K562 (cell line): Measurements from ENCODE around the gene SLC38A7. TPM values are rescaled to one million over a fixed set of nuclear protein-coding genes. Genes with fewer than 3 reads are reported as not detected.

Experiments used
- ATAC-seq: fragments of 200-7000 bp; cut with Tn5 transposase; 3 replicates; pipeline ENCODE4 v1.9.1; 2020; ENCODE audit warnings: moderate library complexity
- BruUV-seq: library from RNA; stranded (reverse); fragments of 400-500 nt; replicated peaks from 2 replicates; lab custom pipeline; 2021; lab: Mats Ljungman, UMichigan
- CTCF ChIA-PET: fragments of 300-600 bp; formaldehyde crosslinking; extraction: SDS; loops from one replicate; lab custom pipeline; 2021; ENCODE audit warnings: low intra/inter-chr PET ratio; lab: Yijun Ruan, JAX
- POLR2A ChIA-PET: fragments of 300-600, 350-650 bp; sonication (Branson Sonifier 250); formaldehyde crosslinking; extraction: SDS; loops from one replicate; lab custom pipeline; 2021; ENCODE audit warnings: antibody characterized with exemption, inconsistent platforms; lab: Yijun Ruan, JAX
- DNase-seq, 4 experiments: peaks; one replicate each; pipeline versions ENCODE4 v3.0.0 to v3.0.0-alpha.2; 2011 to 2018; ENCODE audit warnings: low spot score in 3 of 4, mixed read lengths in 3 of 4; ENCODE audit errors: extremely low read depth in 1 of 4
- FAIRE-seq: peaks from 2 replicates; lab custom pipeline; 2011; peaks lifted over from hg19 to GRCh38; lab: Jason Lieb, UNC
- H2AFZ ChIP-seq: 2 replicates; pipeline ENCODE4 v1.6.0; 2011; ENCODE audit warnings: low read depth, low read length, control low read depth, inconsistent platforms
- H3K27ac ChIP-seq: fragments of 200-600 bp; 3 replicates; pipeline ENCODE4 v1.8.0; 2011; ENCODE audit warnings: low read depth, mild to moderate bottlenecking, control low read depth, inconsistent platforms, low read length, moderate library complexity, mixed read lengths; ENCODE audit errors: extremely low read depth
- H3K27me3 ChIP-seq, 2 experiments: fragments of 300-600 bp in 1 of 2; 2 replicates in 1 of 2; 3 replicates in 1 of 2; pipeline versions ENCODE4 v1.6.0 to v1.8.0; 2011; ENCODE audit warnings: inconsistent platforms in 2 of 2, low read length in 2 of 2, mild to moderate bottlenecking in 1 of 2, mixed read lengths in 1 of 2, moderate library complexity in 1 of 2; ENCODE audit not compliant: control insufficient read depth in 2 of 2, insufficient read depth in 2 of 2
- H3K36me3 ChIP-seq: fragments of 300-600 bp; 3 replicates; pipeline ENCODE4 v1.8.0; 2011; ENCODE audit warnings: mild to moderate bottlenecking, low read length, inconsistent platforms; ENCODE audit not compliant: control insufficient read depth, insufficient read depth
- H3K4me1 ChIP-seq, 2 experiments: fragments of 200-600 bp in 1 of 2; replicated peaks in 1 of 2; 2 replicates in 1 of 2; 3 replicates in 1 of 2; pipeline versions ENCODE4 v1.5.1 to v1.8.0; 2011; ENCODE audit warnings: inconsistent platforms in 2 of 2, low read length in 2 of 2, mild to moderate bottlenecking in 1 of 2, mixed read lengths in 1 of 2, moderate library complexity in 1 of 2; ENCODE audit not compliant: control insufficient read depth in 2 of 2, insufficient read depth in 2 of 2
- H3K4me2 ChIP-seq: 2 replicates; pipeline ENCODE4 v1.6.1; 2011; ENCODE audit warnings: low read length, control low read depth, inconsistent platforms, mixed read lengths; ENCODE audit not compliant: insufficient read depth
- H3K4me3 ChIP-seq: fragments of 200-600 bp; sonication (generic), shearing (Covaris generic); 2 replicates; pipeline ENCODE4 v1.5.1; 2016; ENCODE audit warnings: control low read depth, inconsistent platforms
- H3K79me2 ChIP-seq: fragments of 200-600 bp; 3 replicates; pipeline ENCODE4 v1.8.0; 2011; ENCODE audit warnings: low read length, inconsistent platforms; ENCODE audit not compliant: control insufficient read depth, insufficient read depth
- H3K9ac ChIP-seq, 2 experiments: 2 replicates each; pipeline versions ENCODE4 v1.6.0 to v1.6.1; 2011; ENCODE audit warnings: low read depth in 2 of 2, low read length in 2 of 2, control low read depth in 1 of 2, inconsistent platforms in 1 of 2, mild to moderate bottlenecking in 1 of 2, mixed read lengths in 1 of 2; ENCODE audit not compliant: insufficient read depth in 1 of 2
- H3K9me1 ChIP-seq: one replicate; pipeline ENCODE4 v1.6.0; 2011; ENCODE audit warnings: inconsistent platforms, mild to moderate bottlenecking, low read length, moderate library complexity; ENCODE audit not compliant: control insufficient read depth, insufficient read depth
- H3K9me3 ChIP-seq: replicated peaks from 2 replicates; pipeline ENCODE4 v1.5.1; 2011; ENCODE audit warnings: low read depth, low read length, inconsistent platforms; ENCODE audit not compliant: control insufficient read depth, insufficient read depth
- H4K20me1 ChIP-seq: replicated peaks from 2 replicates; pipeline ENCODE4 v1.6.1; 2011; ENCODE audit warnings: low read length, inconsistent platforms, mixed read lengths; ENCODE audit not compliant: control insufficient read depth, insufficient read depth
- CHD1 ChIP-seq: fragments of 200-600 bp; sonication (generic); IDR thresholded peaks from one replicate; pipeline ENCODE4 v1.6.1; 2012; ENCODE audit warnings: mild to moderate bottlenecking, moderate library complexity, low read length, inconsistent platforms
- CUX1 ChIP-seq: fragments of 200-800 bp; sonication (Bioruptor generic); IDR thresholded peaks from 2 replicates; pipeline ENCODE4 v1.6.1; 2016; ENCODE audit warnings: missing genetic modification characterization, missing compliant biosample characterization
- DDX20 ChIP-seq: fragments of 450-650 bp; IDR thresholded peaks from 2 replicates; pipeline ENCODE4 v1.6.1; 2016; ENCODE audit warnings: missing genetic modification characterization, low read depth, mild to moderate bottlenecking, missing compliant biosample characterization, moderate library complexity
- FOXJ2 ChIP-seq: fragments of 200-800 bp; sonication (Bioruptor generic); IDR thresholded peaks from 2 replicates; pipeline ENCODE4 v1.6.1; 2016; ENCODE audit warnings: missing genetic modification characterization, missing compliant biosample characterization
- HMG20B ChIP-seq: fragments of 250-450 bp; sonication (Bioruptor Pico); IDR thresholded peaks from 2 replicates; pipeline ENCODE4 v1.5.0; 2021; ENCODE audit warnings: mild to moderate bottlenecking
- NR2C2 ChIP-seq, 2 experiments: fragments of 200-800 bp in 1 of 2; sonication (Bioruptor generic) in 1 of 2; sonication (generic) in 1 of 2; formaldehyde crosslinking in 1 of 2; IDR thresholded peaks; 2 replicates each; pipeline versions ENCODE4 v1.6.1 to v1.8.0; 2016 to 2022; ENCODE audit warnings: mild to moderate bottlenecking in 1 of 2, missing compliant biosample characterization in 1 of 2, missing genetic modification characterization in 1 of 2, missing genetic modification reagents in 1 of 2
- SNRNP70 ChIP-seq: fragments of 200-400 bp; formaldehyde crosslinking; optimal IDR thresholded peaks from 2 replicates; pipeline ENCODE3; 2017; ENCODE audit warnings: low read depth, low read length
- TFE3 ChIP-seq: fragments of 450-650 bp; formaldehyde crosslinking; IDR thresholded peaks from 2 replicates; pipeline ENCODE4 v1.4.0; 2020; ENCODE audit warnings: mild to moderate bottlenecking, mixed read lengths
- TRIM24 ChIP-seq, 2 experiments: fragments of 450-650 bp; IDR thresholded peaks; 2 replicates each; pipeline ENCODE4 v1.6.1; 2016
- TSC22D4 ChIP-seq: fragments of 450-650 bp; IDR thresholded peaks from 2 replicates; pipeline ENCODE4 v1.6.1; 2016; ENCODE audit warnings: missing genetic modification characterization, missing biosample characterization, control low read depth
- ZBTB26 ChIP-seq: fragments of 450-650 bp; formaldehyde crosslinking; IDR thresholded peaks from 2 replicates; pipeline ENCODE4 v1.4.0; 2022; ENCODE audit warnings: missing genetic modification characterization
- WGBS: fragments of 100-300 bp; shearing (Covaris generic); methylation state at CpG from one replicate; pipeline ENCODE4 v1.1.6; 2016; ENCODE audit warnings: low coverage, mixed read lengths; ENCODE audit not compliant: insufficient coverage; ENCODE audit errors: missing lambda C conversion rate; 5-methylcytosine and 5-hydroxymethylcytosine counted together
- in situ Hi-C: fragments of 300-500 bp; cut with MboI; formaldehyde crosslinking; loops from 4 replicates; pipeline ENCODE4 v1.15.0; 2018; ENCODE audit warnings: inconsistent platforms, mixed read lengths
- intact Hi-C: fragments of 100-400 bp; cut with micrococcal nuclease; formaldehyde crosslinking; loops from 2 replicates; pipeline ENCODE4 v1.14.2; 2022
- polyA plus RNA-seq, 8 experiments: library from polyadenylated mRNA; depleted of rRNA in 4 of 8; stranded (reverse) in 5 of 8; unstranded in 3 of 8; fragments of >200 nt; fragmentation: Nextera tagmentation in 2 of 8; fragmentation: Illumina TruSeq in 1 of 8; extraction: Ambion mirVana in 2 of 8; extraction: Trizol in 1 of 8; gene quantifications; 2 replicates each; pipeline versions ENCODE4 v1.2.1 to v1.2.3, GENCODE V29; 2011 to 2014; ENCODE audit warnings: inconsistent platforms in 1 of 8, missing spikeins in 1 of 8
- total RNA-seq, 7 experiments: library from RNA; depleted of rRNA in 6 of 7; stranded (reverse); fragments of >200 nt in 6 of 7; fragmentation: Illumina TruSeq in 2 of 7; extraction: Trizol in 2 of 7; gene quantifications; 2 replicates each; pipeline versions ENCODE4 v1.2.1 to v1.2.3, GENCODE V29; 2011 to 2021; ENCODE audit warnings: low replicate concordance in 1 of 7

The SLC38A7 gene
- total and polyA plus RNA-seq, 9 of the 15 experiments (the other 6 are each of a cell fraction or from before 2014, with no cell fraction given), result 2.7 to 12.2 (median 6.5) TPM

GRCh38 chr16:58651965-58652348 lies 32.6 kb downstream of the SLC38A7 start:
- H3K27me3 ChIP-seq, result peaks cover 0 to 7% of the 10 kb centered on the region in 2 experiments; a peak in 2 of 5 replicates
- intact Hi-C loops (loop anchor here (10.0 kb wide), 1 partner anchor 747 kb away; no protein-coding TSS in a partner anchor), in situ Hi-C loops (no loop called here)
- no peak for DNase-seq
- H3K9me1 ChIP-seq, result no peaks in the 10 kb centered on the region
- H3K36me3 ChIP-seq, result no peaks in the 10 kb centered on the region
- no peak overlapping the region for H3K4me2 ChIP-seq
- H3K4me3 ChIP-seq, result no peak overlapping the region
- H4K20me1 ChIP-seq, result no peaks in the 10 kb centered on the region
- no peak overlapping the region for H2AFZ ChIP-seq
- no peak overlapping the region for H3K9ac ChIP-seq
- ChIA-PET POLR2A (no interaction called here), CTCF (no interaction called here)
- H3K27ac ChIP-seq, result no peak overlapping the region
- no peak for ATAC-seq
- no peak for TF ChIP-seq CHD1
- no peak for TF ChIP-seq FOXJ2 (tag)
- no peak for TF ChIP-seq TFE3 (CRISPR knock-in tag)
- no peak for TF ChIP-seq CUX1 (CRISPR knock-in tag)
- no peak for TF ChIP-seq DDX20 (tag)
- no peak for TF ChIP-seq SNRNP70
- TF ChIP-seq TSC22D4, result no peak
- no peak for TF ChIP-seq TRIM24 (IDR thresholded peaks at IDR 0.05)
- no peak for TF ChIP-seq ZBTB26
- no peak for TF ChIP-seq HMG20B
- no peak for TF ChIP-seq NR2C2 (CRISPR knock-in tag; IDR thresholded peaks at IDR 0.05)
- TF ChIP-seq NR2C2 (tag; IDR thresholded peaks at IDR 0.05), result no peak
- BruUV-seq, result no TSS peak
- H3K9me3 ChIP-seq, result no peaks in the 10 kb centered on the region
- H3K4me1 ChIP-seq, result no peaks in the 10 kb centered on the region
- WGBS, result 11% methylated on average over 3 of the region's 3 CpGs
- no peak for FAIRE-seq
- no peaks in the 10 kb centered on the region for H3K79me2 ChIP-seq
